Measurements from ENCODE around the gene CLIC5. TPM values are rescaled to one million over a fixed set of nuclear protein-coding genes. Genes with fewer than 3 reads are reported as not detected.

CLIC5 gene
- total RNA-seq, 1 donor: not detected

DNA sequence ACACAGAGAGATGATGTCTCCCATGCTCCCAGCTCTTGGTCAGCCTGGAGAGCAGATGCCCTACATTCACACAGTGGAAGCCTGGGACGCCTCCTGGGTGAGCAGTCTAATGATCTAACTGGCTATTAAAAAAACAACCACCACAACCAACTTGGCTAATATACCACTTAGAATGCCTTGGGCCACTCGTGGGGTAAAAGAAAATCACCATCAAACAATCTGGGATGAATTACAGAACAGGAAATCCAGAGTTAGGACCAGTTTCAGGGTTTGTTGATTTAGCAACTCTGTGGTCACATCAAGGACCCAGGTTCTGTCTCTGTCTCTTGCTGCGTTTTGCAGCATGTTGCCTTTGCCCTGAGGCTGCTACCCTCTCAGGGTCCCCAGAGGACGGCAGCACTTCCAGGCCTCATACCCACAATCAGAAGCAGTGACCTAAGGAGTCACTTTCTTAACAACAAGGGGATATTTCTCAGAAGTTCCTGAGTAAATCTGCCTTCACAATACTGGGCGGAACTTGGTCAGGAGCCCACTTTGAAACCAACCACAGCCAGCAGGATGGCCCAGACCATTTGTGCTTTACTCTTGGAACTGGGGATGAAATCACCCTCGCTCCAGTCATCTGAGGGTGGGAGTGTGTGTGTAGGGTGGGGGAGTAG is 118.7 kb downstream of the CLIC5 start:
- TF ChIP-seq, protein P1, sequence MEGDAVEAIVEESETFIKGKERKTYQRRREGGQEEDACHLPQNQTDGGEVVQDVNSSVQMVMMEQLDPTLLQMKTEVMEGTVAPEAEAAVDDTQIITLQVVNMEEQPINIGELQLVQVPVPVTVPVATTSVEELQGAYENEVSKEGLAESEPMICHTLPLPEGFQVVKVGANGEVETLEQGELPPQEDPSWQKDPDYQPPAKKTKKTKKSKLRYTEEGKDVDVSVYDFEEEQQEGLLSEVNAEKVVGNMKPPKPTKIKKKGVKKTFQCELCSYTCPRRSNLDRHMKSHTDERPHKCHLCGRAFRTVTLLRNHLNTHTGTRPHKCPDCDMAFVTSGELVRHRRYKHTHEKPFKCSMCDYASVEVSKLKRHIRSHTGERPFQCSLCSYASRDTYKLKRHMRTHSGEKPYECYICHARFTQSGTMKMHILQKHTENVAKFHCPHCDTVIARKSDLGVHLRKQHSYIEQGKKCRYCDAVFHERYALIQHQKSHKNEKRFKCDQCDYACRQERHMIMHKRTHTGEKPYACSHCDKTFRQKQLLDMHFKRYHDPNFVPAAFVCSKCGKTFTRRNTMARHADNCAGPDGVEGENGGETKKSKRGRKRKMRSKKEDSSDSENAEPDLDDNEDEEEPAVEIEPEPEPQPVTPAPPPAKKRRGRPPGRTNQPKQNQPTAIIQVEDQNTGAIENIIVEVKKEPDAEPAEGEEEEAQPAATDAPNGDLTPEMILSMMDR (IDR thresholded peaks at IDR 0.05; ENCODE audit: insufficient read depth, low read depth, low read length): no peak
- DNase-seq (ENCODE audit: low read depth): no peak
- H3K4me3 ChIP-seq (ENCODE audit: low read depth, low read length): no peak overlapping the region

DNA sequence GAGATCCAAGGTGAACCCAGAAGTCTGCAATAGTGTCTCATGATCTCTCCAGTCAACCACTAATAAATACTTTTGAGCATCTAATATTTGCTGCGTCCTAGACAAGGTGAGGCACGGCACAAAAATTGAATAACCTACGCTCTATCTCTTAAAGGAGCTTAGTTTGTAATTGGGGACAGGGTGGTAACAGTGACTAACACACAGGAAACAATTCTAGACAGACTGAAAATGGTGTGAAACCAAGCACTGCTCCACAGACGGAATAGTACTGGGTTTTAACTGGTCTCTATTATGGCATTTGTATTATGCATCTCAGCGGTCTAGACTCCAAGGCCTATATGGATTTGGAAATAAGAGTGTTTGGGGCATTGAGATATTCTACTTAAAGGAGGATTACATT is 120.1 kb downstream of the CLIC5 start:
- TF ChIP-seq, protein P1 (IDR thresholded peaks at IDR 0.05; ENCODE audit: insufficient read depth, low read depth, low read length): no peak
- no peak overlapping the region for H3K4me3 ChIP-seq (ENCODE audit: low read depth, low read length)
- DNase-seq (ENCODE audit: low read depth): no peak

GRCh38 chr6:45892696-45893245 is 122.9 kb downstream of the CLIC5 start:
- H3K4me3 ChIP-seq (ENCODE audit: low read depth, low read length): no peak overlapping the region
- no peak for DNase-seq (ENCODE audit: low read depth)
- TF ChIP-seq, protein P1 (IDR thresholded peaks at IDR 0.05; ENCODE audit: insufficient read depth, low read depth, low read length): no peak

- no peak for DNase-seq (ENCODE audit: low read depth)
- TF ChIP-seq, protein P1 (IDR thresholded peaks at IDR 0.05; ENCODE audit: insufficient read depth, low read depth, low read length): no peak
- no peak overlapping the region for H3K4me3 ChIP-seq (ENCODE audit: low read depth, low read length)
These were observed 123.5 kb downstream of the CLIC5 start for GRCh38 chr6:45892196-45892595.

GRCh38 chr6:45886776-45887175 is 128.9 kb downstream of the CLIC5 start:
- DNase-seq (ENCODE audit: low read depth): no peak

DNA sequence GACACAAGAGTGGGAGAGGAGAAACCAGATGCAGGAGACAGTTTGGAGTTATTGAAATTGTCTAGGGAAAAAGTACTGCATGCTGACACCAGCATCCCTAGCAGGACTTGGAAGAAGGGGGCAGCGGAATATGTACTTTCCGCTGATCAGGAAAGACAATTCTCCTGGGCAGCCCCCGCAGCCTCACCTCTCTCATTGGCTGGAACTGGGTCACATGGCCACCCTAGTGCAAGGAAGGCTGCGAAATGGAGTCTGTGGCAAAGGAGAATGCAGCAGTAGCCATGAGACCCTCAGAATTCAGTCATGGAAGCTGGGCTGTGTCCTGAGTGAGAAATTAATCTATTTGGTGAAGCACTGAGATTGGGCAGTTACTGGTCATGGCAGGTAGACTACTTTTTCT is 131.3 kb downstream of the CLIC5 start:
- no peak for DNase-seq (ENCODE audit: low read depth)
- H3K4me3 ChIP-seq (ENCODE audit: low read depth, low read length): no peak overlapping the region
- TF ChIP-seq, protein P1 (IDR thresholded peaks at IDR 0.05; ENCODE audit: insufficient read depth, low read depth, low read length): no peak

More at GRCh38 chr6:45886776-45887175, 128.9 kb downstream of the CLIC5 start:
- TF ChIP-seq, protein P1 (IDR thresholded peaks at IDR 0.05; ENCODE audit: insufficient read depth, low read depth, low read length): no peak
- no peak overlapping the region for H3K4me3 ChIP-seq (ENCODE audit: low read depth, low read length)
